Neural progenitor cell (in vitro differentiated cells): Measurements from ENCODE around the gene ATP6V1D.

ENCODE experiments used
- EZH2 ChIP-seq: fragments of 200-600 bp; sonication (generic); IDR thresholded peaks from 2 replicates; pipeline ENCODE4 v1.6.1; 2017; ENCODE audit warnings: antibody characterized with exemption, mild to moderate bottlenecking, moderate library complexity
- EZH2phosphoT487 ChIP-seq: fragments of 200-600 bp; sonication (generic); IDR thresholded peaks from 2 replicates; pipeline ENCODE4 v1.6.1; 2017; ENCODE audit warnings: antibody characterized with exemption
- TF ChIP-seq, protein P1 (sequence below): fragments of 200-600 bp; sonication (generic); IDR thresholded peaks from 2 replicates; pipeline ENCODE4 v1.5.1; 2017; ENCODE audit warnings: antibody characterized with exemption, mild to moderate bottlenecking

DNA sequence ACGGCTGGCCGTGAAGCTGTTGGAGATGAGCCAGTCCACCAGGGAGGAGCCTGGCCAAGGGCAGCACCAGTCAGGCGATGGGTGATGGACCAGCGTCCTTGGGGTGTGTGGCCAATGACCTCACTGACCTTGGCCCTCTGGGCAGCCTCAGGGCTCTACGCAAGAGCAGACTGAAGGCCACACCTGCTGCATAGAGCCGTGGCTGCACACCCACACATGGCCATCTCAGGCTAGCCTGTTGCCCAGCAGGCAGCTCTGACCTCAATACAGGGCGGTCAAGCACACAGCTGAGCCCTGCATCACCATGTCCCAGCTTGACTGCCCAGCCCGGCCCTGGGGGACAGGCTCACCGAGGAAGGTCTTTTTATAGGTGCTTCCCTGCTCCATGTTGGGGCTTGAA, 33.2 kb upstream of the ATP6V1D start:
- TF ChIP-seq, protein P1, sequence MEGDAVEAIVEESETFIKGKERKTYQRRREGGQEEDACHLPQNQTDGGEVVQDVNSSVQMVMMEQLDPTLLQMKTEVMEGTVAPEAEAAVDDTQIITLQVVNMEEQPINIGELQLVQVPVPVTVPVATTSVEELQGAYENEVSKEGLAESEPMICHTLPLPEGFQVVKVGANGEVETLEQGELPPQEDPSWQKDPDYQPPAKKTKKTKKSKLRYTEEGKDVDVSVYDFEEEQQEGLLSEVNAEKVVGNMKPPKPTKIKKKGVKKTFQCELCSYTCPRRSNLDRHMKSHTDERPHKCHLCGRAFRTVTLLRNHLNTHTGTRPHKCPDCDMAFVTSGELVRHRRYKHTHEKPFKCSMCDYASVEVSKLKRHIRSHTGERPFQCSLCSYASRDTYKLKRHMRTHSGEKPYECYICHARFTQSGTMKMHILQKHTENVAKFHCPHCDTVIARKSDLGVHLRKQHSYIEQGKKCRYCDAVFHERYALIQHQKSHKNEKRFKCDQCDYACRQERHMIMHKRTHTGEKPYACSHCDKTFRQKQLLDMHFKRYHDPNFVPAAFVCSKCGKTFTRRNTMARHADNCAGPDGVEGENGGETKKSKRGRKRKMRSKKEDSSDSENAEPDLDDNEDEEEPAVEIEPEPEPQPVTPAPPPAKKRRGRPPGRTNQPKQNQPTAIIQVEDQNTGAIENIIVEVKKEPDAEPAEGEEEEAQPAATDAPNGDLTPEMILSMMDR, result no peak
- TF ChIP-seq EZH2phosphoT487 (no peak), EZH2 (no peak)
